Hindlimb muscle (tissue), 1 donor: ENCODE data around the gene SIX1. TPM values are rescaled to one million over a fixed set of nuclear protein-coding genes. Genes with fewer than 3 reads are reported as not detected.

Source experiments
- DNase-seq: peaks from one replicate; pipeline ENCODE4 v3.0.0-alpha.2; 2013
- polyA plus RNA-seq: library from polyadenylated mRNA; unstranded; fragments of 120-200 nt; gene quantifications from one replicate; pipeline ENCODE4 v1.2.1, GENCODE V29; 2013; ENCODE audit not compliant: insufficient read length

The SIX1 gene
- polyA plus RNA-seq, 1 donor: 85.1 TPM

DNA sequence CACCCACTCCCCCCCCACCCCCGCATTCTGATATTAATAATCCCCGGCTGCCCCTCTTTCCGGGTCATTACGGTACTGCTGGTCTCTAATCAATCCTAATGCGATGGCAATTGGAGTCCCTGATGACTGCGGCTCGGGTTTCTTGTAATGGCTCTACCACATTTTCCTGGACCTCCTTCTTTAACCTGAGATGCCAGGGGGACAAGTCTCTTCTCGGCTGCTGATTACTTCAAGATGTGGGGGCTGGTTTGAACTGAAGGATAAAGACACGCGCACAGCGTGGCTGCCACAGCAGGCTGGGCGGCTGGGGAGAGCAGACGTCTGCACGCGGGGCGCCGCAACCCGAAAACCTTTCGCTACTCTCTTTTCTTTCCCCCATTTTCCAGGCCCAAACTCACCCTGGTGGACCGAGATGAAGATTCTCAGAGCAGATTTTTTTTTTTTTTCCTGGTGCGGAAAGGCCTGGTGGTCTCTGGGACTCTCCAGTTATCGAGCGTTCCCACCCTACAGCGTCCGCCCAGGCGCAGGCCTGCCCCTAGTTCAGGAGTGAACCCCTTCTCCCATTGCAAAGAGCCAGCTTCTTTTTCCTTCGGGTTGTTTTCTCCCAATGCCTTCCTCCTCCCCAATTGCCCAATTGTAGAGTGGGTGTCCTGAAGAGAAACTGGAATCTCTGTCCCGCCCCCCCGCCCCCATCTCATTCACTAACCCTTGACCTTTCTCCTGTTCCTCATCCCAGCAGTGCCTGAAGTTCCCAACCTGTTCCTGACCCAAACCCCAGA is 6.0 kb upstream of the SIX1 start:
- DNase-seq: no peak

DNA sequence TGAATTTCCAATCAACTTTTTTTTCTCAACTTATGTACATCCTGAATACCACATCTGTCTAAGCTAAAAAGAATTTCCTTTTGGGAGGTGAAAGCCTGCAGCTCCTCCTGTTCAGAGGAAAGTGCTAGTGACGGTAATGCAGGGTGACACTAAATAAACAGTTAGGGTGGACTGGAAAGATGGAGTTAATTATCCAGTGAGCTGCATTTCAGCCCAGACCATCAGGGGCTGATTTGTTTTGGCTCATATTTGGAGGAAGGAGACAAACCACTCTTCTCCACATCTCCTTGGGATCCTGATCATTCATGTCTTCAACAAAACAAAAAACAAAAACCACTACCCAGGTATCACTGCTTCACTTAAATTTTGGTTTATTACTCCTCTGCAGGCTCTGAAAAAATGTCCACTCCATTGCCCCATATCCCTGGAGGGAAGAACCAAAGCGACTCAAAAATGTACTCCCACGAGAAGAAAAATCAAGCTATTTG is 5.1 kb upstream of the SIX1 start:
- no peak for DNase-seq

DNA sequence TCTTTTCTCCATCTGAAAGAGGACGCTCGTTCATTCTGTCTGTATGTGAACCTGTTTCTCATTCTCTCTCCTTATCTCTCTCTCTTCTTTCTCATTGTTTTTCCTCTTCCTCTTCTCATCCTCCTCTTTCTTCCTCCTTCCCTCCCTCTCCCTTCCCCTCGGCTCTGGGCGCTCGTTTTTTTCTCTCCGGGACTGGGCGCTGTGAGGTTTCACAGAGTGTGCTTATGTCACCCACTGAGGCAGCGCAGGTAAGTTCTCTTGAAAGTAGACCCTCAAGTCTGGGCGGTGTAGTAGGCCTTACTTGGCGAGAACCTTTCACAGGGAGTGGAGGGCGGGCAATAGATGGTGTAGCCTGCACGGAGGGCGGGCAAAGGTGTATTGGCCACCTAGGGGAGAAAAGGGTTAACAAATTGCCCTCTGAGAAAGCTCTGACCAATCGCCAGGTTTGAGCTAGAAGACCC is 4.5 kb upstream of the SIX1 start:
- DNase-seq: no peak

DNA sequence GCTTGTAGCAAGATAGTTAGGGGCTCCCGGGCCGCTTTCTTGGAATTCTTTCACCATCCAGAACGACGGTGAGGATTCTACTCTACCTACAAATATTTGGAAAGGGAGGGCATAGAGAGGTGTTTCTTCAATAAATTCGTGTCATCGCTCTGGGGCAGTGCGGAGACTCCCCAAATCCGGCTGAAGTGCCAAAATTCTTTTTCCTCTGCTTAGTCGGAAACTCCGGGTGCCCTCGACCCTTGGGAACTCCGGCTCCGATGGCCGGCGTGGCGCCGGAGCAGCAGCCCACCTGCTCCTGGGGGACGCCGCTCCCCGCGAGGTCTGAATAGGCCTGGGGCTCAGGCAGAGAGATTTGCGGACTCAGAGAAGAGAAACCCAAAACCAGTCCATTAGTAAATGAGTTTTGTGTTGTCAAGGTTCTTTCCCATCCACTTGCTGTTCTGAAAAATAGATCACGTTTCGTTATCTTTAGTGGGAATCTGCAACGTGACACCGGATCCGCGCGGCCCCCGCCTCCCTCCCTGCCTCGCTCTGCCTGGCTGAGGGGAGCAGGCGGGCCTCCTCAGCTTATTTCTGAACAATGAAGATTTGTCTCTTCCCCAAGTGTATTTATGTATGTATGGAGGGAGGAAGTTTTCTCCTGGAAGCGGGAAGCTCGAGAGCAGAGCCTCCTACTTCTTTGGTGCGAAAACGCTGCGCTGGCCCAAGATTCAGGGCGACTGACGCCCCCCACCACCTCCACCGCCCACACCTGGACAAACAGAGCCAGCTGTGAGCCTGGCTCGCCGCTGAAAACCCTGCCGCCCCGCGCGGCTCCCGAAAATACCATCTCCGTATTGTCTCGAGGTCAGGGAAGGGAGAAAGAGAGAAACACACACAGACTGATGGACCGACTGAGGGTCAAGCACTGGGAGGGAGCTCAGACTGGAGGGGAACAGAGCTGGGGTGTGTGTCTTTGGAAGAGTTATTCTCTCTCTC is 3.7 kb upstream of the SIX1 start:
- DNase-seq: no peak

DNA sequence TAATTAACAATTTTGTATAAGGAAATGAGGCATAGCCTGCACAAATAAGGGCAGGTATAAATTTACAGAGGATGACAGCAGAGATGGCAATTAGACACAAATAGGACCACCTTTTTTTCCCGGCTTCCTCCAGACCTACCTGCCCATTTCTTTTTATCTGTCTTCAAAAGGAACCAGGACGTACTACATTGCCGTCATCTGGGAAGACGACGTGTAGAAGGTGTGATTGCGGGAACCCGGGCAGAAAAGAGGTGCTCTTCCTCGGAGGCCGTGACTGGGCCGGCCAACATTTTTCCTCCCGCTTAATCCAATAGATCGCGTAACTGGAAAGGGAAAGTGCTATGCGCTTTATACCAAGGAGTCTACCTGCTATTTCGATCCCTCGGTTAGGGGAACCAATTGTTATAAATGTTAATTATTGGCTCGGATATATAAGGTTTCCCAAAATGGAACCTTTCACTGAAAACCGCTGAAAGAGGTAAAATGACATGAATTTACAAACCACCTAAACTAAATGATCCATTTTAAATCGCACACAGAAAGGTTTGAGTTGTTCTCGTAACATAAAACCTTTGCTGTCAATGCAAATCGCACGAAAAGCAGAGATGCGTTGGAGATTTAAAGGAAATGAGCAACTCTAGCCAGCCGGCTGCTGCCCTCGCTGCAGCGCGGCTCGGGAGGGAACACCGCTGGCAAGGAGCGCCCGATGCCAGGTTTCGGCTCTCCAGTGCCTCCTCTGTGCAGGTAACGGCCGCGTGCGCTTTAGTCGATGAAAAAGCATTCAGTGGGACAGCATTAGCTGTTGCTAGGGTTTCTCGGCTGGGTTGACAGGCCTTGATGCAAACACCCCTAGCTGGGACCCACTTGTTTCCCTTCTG is 2.8 kb upstream of the SIX1 start:
- DNase-seq: no peak

DNA sequence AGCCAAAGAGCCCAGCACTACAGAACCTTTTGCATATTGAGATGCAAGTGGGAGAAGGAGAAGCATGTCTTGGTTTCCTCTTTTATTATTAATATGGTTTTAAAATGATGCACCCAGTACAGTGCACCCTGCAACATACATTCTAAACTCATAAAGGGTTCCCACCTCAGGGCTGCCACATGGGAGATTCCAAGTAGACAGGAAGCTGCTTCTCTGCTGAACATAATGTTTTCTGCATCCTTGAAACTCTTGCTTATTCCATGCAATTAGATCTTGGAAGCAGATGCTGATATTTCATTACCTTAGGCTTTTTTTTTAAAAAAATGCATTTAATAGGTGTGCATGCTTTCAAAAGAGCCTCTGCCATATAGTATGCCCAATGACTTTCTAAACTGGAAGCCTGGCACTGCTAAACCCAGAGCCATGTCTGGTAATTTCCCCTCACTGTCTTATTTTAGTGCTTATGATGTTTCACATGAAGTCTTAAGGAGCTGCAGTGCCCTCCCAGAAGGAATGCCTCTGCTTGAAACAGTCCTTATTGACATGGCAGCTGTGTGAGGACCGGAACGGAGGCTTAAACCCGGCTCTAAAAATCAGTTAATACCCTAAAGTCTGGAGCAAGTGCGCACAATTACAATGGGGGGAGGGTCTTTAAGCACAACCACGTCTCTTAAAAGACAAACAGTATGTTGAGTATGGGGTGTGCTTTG is 2.0 kb upstream of the SIX1 start:
- DNase-seq: no peak

DNA sequence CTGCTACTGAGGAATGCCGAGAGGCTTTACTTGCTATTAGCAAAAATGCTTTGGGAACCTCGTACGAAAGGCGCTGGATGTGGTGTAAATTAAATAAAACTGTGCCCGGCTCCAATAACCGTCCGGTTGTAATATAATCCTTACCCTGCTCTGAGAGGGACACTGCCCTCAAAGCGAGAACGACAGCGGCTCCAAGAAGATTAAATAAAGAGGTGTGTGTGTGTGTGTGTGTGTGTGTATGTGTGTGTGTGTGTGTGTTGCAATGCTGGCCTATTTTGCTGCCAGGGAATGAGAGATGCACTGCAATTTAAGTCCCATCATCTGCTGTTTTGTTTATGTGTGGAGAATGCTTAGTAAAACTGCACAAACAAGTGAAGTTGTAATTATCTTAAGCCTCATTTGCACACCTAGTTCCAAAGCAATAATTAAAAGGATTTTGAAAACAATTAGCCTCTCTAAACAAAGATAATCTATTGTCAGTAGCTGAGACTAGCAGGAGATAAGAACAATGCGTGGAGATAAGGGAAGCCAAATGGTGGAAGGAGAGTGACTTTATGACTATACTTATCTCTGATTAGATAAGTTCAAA is 1.2 kb upstream of the SIX1 start:
- no peak for DNase-seq

DNA sequence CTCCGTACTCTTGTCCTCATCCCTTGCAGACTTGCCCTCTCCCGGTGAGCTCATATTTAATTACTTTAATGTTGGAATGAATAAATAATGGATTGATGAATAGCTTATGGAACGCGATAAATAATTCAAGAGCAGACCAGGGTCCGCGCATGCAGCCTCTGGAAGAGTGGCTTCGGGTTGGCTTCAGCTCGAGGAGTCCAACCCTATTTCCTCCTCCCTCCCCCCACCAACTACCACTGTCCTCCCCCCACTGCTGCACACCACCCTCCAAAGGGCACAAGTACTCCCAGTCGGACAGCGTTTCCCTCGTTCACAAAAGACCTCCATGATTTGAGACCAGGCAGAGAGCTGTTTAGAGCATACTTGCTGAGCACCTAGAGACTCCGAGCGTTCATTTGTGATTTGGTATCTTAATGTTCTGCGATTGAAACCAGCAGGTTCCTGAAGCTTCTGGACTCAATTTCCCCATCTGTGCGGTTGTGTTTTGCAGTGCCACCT is 647 bp upstream of the SIX1 start:
- no peak for DNase-seq

DNA sequence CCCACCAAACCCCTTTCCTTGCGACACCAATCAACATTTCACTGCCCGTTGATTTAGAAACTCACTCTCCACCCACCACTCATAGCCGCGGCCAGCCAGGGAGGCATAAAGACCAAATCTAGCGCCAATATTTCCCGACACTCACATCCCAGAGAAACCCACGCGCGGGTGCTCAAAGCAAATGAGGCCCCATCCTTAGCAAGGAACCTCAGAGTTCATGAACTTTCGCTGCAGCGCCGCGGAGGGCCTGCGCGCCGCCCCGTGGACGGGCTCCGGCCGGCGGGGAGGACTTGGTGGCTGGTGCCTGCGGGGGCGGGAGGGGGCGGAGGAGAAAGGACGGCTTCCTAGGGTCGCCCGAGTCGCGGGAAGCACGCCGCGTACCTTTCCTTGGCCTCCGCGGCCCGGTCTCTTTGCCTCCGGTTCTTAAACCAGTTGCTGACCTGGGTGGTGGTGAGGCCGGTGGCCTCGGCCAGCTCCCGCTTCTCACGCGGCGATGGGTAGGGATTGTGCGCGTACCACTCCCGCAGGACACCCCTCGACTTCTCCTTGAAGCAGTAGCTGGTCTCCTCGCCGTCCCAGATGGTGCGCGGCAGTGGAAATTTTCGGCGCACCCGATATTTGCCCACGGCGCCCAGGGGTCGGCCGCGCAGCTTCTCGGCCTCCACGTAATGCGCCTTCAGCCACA is 886 bp downstream of the SIX1 start:
- no peak for DNase-seq

DNA sequence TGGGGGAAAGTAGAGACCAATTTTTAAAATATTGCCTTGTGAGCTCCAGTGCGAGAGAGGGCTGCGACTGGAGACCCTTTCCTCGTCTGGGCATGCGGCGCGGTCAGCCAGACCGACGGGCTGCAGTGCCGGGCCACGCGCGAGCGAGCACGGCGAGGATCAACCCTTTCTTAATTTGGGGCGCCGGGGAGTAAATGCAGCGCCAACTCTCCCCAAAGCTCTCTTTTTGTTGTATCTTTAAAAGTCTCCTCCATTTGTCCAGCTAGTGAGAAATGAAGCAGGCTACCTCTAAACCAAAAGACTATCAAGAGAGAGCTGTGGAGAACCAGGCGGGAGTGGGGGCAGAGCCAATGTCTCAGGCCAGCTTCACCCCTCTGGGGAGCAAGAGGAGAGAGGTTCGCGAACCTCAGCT is 1.4 kb downstream of the SIX1 start:
- DNase-seq: no peak

DNA sequence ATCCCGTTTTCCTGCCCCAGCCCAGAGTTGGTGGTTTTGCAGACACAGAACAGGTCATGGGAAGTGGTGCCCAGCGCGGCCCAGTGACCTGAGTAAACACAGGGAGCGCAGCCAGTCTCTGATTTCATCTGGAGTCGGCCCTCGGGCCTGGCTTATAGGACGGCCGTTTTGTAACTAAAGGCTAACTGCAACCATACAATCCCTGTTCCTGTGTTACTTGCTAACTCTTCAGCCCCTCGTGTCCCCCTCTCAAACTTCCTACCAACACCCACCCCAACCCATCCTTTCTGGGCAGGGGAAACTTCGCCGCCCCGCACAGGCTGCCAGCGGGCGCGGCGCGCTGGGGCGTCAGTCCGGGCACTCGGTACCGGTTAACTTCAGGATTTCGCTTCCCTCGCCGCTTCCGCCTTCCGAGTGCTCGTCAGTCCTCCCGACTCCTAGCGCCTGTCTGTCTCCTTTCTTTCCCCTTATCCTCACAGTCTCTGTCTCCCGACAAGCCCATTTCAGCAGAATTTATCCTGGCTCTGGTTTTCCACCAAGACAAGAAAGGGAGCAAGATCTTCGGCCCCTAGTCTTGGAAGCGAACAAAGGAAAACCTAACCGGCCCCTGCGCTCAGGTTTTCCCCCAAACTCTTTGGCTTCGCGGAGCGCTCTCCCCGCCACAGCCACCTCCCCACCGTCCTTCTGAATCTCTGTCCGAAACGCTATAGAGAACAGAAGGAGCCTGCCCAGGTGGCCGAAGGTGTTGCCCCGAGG is 2.0 kb downstream of the SIX1 start:
- DNase-seq: peak; percentile 64

DNA sequence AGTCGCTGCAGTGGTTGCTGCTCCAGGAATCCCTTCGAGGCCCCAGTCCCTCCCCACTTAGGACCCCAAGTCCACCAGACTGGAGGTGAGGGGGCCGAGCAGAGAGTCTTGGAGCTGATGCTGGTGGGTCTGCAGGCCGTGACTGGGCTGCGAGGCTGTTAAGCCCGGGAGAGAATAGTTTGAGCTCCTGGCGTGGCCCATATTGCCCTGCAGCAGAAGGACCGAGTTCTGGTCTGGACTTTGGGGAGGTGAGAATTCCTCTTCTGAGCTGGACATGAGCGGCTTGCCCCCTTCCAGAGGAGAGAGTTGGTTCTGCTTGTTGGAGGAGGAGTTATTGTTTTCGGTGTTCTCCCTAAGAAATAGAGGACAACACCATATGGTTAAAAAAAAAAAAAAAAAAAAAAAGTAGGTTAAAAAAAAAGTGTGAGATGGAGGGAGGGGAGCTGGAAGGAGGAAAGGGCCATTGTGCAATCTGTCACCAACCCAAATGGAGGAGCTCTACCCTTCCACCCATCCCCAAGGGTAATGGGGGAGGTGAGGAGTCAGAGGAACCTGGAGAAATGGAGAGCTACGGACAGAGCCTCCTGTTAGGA is 3.0 kb downstream of the SIX1 start:
- peak; percentile 76 for DNase-seq

DNA sequence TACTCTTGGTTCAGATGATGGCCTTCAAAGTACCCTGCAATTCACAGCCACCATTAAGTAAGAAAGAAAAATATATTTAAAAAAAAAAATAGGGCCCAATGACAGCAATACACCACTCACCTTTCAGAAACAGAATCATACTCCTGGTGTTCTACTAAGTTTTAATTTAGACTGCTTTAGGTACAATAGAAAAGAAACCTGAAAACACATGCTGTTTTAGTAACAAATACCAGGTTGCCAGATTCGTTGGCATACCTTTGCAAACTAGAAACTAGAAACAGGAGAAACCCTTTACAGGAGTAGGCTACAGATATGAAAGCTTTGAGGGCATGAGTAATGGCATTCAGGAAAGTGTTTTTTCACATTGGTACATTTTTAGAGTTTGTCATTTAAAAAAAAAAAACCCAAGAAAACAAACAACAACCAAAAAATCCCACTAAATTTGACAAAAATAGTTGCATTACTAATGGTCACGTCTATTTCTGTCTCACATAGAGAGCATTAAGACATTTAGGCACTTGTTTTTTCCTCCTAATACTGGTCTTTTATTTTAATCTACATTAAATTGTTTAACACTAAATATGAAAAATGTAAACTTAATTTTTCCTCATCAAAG is 4.0 kb downstream of the SIX1 start:
- no peak for DNase-seq

DNA sequence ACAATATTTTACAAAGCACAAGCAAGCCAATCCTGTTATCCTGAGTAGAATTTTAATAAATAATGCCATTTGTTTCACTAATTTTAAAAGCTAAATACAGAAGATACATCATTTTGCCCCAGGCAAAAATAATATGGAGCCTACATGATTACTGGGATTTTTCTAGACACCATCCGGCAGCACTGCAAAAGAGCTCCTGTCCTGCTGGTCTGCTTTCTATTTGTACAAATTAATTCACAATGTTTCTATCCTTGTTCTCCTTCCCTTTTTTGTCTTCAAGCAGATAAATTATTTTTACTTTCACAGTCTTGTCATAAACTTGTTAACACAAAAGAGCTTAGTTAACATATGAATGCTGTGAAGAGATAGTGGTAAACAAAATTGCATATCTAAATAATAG is 4.6 kb downstream of the SIX1 start:
- no peak for DNase-seq

DNA sequence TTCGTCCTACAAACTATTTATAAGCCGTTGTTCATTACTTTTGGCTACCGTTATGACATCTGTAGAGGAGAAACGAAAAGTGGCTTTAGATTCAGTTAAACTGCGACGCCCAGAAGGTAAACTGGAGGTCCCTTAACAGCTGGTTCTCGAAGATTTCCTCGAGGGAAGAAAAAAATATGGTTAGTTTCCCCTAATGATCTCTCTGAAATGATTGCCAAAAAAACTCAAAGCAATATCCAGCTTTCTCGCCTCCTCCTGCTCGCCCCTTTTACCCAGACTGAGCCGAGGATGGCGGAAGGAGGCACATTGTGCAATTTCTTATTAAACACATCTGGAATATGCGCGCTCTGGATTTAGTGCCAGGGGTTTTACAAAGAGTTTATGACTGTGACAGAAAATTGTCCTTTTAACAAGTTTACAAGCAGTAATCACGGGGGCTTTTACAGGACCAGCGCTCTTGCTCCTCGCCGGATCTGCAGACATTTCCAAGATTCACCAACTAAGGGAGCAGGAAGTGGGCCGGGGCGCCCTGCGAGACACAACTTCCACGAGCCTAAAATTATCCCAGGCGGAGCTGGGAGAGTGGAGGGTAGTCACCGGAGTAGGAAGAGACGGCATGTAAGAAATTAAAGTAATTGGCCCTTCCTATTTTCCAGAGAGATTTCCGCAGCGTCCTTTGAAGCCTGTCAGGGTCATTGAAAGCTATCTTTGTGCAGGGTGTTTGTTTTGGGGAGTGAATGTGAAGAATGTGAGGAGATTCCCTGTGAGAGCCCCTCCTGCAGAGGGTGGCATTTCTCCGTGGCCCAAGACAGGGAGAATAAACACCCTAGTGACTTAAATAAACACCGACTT is 5.6 kb downstream of the SIX1 start:
- DNase-seq: peak; percentile 54

DNA sequence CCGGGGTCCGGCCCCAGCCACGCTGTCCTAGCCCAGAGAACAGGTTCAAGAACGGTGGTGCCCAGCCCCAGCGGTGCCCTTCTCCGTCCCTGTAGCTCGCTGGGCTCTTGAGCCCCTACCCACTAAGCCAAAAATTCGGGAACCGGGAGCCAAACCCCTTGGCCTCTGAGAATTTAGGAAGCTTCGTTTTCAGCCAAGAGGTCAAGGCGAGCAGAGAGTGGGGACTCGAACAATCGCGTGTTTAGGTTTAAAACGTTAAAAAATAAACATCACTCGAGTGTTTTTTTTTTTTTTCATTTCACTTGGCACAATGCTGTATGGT is 6.2 kb downstream of the SIX1 start:
- no peak for DNase-seq

DNA sequence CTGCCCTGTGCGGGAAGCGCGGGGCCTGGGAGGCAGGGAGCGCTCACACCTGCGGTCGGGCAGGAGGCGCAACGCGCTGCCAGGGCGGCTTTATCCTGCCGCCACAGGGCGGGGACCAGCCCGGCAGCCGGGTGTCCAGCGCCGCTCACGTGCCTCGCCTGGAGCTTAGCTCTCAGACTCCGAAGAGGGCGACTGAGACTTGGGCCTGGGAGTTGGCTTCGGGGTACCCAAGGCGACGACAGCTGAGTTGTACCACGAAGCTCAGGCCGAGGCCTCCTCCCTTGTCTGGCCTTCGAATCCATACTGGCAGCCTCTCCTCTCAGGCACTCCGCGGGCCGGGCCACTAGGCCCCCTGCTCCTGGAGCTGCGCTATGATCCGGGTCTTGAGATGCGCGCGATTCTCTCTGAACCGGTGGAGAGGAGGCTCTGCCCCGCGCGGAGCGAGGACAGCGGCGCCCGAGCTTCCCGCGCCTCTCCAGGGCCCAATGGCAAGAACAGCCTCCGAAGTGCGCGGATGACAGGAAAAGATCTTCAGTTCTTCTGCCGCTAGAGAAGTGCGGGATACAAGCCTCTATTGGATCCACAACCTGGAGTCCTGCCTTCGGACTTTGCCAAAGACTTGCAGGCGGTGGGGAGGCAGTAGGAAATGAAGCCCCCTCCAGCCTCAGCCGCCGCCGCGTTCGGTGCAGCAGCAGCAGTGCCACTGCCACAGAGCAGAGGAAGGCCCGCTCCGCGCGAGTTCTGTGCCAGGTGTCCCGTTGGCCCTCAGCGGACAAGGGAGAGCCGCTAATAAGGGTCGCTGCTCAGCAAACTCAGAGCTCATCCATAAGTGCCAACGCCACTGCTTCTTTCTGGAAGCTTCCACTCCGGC is 6.8 kb downstream of the SIX1 start:
- DNase-seq: peak; percentile 57
